ENCODE results near the gene NELFA.

- TF ChIP-seq, protein P1, sequence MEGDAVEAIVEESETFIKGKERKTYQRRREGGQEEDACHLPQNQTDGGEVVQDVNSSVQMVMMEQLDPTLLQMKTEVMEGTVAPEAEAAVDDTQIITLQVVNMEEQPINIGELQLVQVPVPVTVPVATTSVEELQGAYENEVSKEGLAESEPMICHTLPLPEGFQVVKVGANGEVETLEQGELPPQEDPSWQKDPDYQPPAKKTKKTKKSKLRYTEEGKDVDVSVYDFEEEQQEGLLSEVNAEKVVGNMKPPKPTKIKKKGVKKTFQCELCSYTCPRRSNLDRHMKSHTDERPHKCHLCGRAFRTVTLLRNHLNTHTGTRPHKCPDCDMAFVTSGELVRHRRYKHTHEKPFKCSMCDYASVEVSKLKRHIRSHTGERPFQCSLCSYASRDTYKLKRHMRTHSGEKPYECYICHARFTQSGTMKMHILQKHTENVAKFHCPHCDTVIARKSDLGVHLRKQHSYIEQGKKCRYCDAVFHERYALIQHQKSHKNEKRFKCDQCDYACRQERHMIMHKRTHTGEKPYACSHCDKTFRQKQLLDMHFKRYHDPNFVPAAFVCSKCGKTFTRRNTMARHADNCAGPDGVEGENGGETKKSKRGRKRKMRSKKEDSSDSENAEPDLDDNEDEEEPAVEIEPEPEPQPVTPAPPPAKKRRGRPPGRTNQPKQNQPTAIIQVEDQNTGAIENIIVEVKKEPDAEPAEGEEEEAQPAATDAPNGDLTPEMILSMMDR (IDR thresholded peaks at IDR 0.05) = no peak
- TF ChIP-seq POLR2A (IDR thresholded peaks at IDR 0.05) = no peak
Measured at GRCh38 chr4:1945124-1945895, 63.5 kb downstream of the NELFA start.

Measured in heart left ventricle (tissue), 13 donors.